Stimulated activated CD8-positive, alpha-beta memory T cell treated with anti-CD3 and anti-CD28 coated beads, Interleukin-12 subunit alpha, Interleukin-12 subunit beta, amount 100 ng/mL, for 1 hour (primary cell): ENCODE results near the gene MEF2C.

Experiments
- DNase-seq: peaks from one replicate; pipeline ENCODE4 v3.0.0-alpha.2; 2020; ENCODE audit warnings: low read depth

Gene MEF2C

GRCh38 chr5:88829054-88829453 is 53.9 kb downstream of the MEF2C start:
- DNase-seq = no peak

GRCh38 chr5:88827997-88828396 is 55.0 kb downstream of the MEF2C start:
- DNase-seq = no peak

GRCh38 chr5:88826646-88827585 is 56.1 kb downstream of the MEF2C start:
- DNase-seq = no peak

- no peak for DNase-seq
Measured at GRCh38 chr5:88825584-88826315, 57.2 kb downstream of the MEF2C start.

- no peak for DNase-seq
Measured at GRCh38 chr5:88824892-88825583, 57.9 kb downstream of the MEF2C start.

GRCh38 chr5:88824141-88824540 is 58.8 kb downstream of the MEF2C start:
- no peak for DNase-seq

- no peak for DNase-seq
Measured at GRCh38 chr5:88823201-88823600, 59.8 kb downstream of the MEF2C start.

- no peak for DNase-seq
Measured at GRCh38 chr5:88821161-88821560, 61.8 kb downstream of the MEF2C start.

- no peak for DNase-seq
Measured at GRCh38 chr5:88820581-88820980, 62.4 kb downstream of the MEF2C start.

GRCh38 chr5:88819301-88819999 is 63.5 kb downstream of the MEF2C start:
- DNase-seq = no peak

GRCh38 chr5:88818296-88818695 is 64.7 kb downstream of the MEF2C start:
- DNase-seq = no peak

GRCh38 chr5:88816195-88816594 is 66.8 kb downstream of the MEF2C start:
- DNase-seq = no peak

GRCh38 chr5:88815050-88815789 is 67.8 kb downstream of the MEF2C start:
- DNase-seq = no peak

GRCh38 chr5:88813805-88814575 is 69.0 kb downstream of the MEF2C start:
- DNase-seq = no peak

GRCh38 chr5:88813244-88813643 is 69.7 kb downstream of the MEF2C start:
- DNase-seq = no peak

GRCh38 chr5:88808153-88808552 is 74.8 kb downstream of the MEF2C start:
- DNase-seq = no peak

- DNase-seq = no peak
Measured at GRCh38 chr5:88807327-88807726, 75.7 kb downstream of the MEF2C start.

- DNase-seq = no peak
Measured at GRCh38 chr5:88806338-88806737, 76.6 kb downstream of the MEF2C start.

- no peak for DNase-seq
Measured at GRCh38 chr5:88805151-88805784, 77.7 kb downstream of the MEF2C start.

GRCh38 chr5:88804444-88804843 is 78.5 kb downstream of the MEF2C start:
- DNase-seq = no peak
